ENCODE measurements around the gene ETV3L.

The ETV3L gene

GRCh38 chr1:157132111-157132510, 32.5 kb upstream of the ETV3L start:
- DNase-seq (ENCODE audit: low read depth): no peak

- DNase-seq (ENCODE audit: low read depth): no peak
Observed at GRCh38 chr1:157131281-157131680, 31.7 kb upstream of the ETV3L start.

GRCh38 chr1:157124855-157125254, 25.2 kb upstream of the ETV3L start:
- no peak for DNase-seq (ENCODE audit: low read depth)

- no peak for DNase-seq (ENCODE audit: low read depth)
Observed at GRCh38 chr1:157119448-157119847, 19.8 kb upstream of the ETV3L start.

GRCh38 chr1:157119008-157119407, 19.4 kb upstream of the ETV3L start:
- no peak for DNase-seq (ENCODE audit: low read depth)

GRCh38 chr1:157117527-157118057, 18.0 kb upstream of the ETV3L start:
- DNase-seq (ENCODE audit: low read depth): no peak

- no peak for DNase-seq (ENCODE audit: low read depth)
Observed at GRCh38 chr1:157116737-157117103, 17.1 kb upstream of the ETV3L start.

- DNase-seq (ENCODE audit: low read depth): no peak
Observed at GRCh38 chr1:157115851-157116736, 16.5 kb upstream of the ETV3L start.

GRCh38 chr1:157115429-157115838, 15.8 kb upstream of the ETV3L start:
- no peak for DNase-seq (ENCODE audit: low read depth)

GRCh38 chr1:157114183-157115121, 14.8 kb upstream of the ETV3L start:
- no peak for DNase-seq (ENCODE audit: low read depth)

- no peak for DNase-seq (ENCODE audit: low read depth)
Observed at GRCh38 chr1:157113631-157114030, 14.0 kb upstream of the ETV3L start.

GRCh38 chr1:157113106-157113505, 13.5 kb upstream of the ETV3L start:
- DNase-seq (ENCODE audit: low read depth): no peak

- no peak for DNase-seq (ENCODE audit: low read depth)
Observed at GRCh38 chr1:157112186-157112867, 12.7 kb upstream of the ETV3L start.

GRCh38 chr1:157111396-157112165, 12.0 kb upstream of the ETV3L start:
- no peak for DNase-seq (ENCODE audit: low read depth)

GRCh38 chr1:157110686-157111085, 11.1 kb upstream of the ETV3L start:
- no peak for DNase-seq (ENCODE audit: low read depth)

- DNase-seq (ENCODE audit: low read depth): no peak
Observed at GRCh38 chr1:157110003-157110402, 10.4 kb upstream of the ETV3L start.

- no peak for DNase-seq (ENCODE audit: low read depth)
Observed at GRCh38 chr1:157108448-157108847, 8.8 kb upstream of the ETV3L start.

GRCh38 chr1:157107702-157108101, 8.1 kb upstream of the ETV3L start:
- no peak for DNase-seq (ENCODE audit: low read depth)

GRCh38 chr1:157106813-157107189, 7.2 kb upstream of the ETV3L start:
- DNase-seq (ENCODE audit: low read depth): no peak

GRCh38 chr1:157105988-157106812, 6.6 kb upstream of the ETV3L start:
- peak; percentile 5 for DNase-seq (ENCODE audit: low read depth)
